HUDEP-2 (cell line): ENCODE data around the gene TMEM205.
"Not testable (repeated sequence)": the region's sequence is repeated elsewhere in the genome, so short reads cannot be mapped to it uniquely, and the experiment has no call there.

Source experiments
- DNase-seq, 76 experiments: peaks; one replicate each; lab custom pipeline; 2025; ENCODE audit not compliant: unreplicated experiment in 76 of 76; lab: John Stamatoyannopoulos, UW

The TMEM205 gene

GRCh38 chr19:11345122-11345803 is 805 bp downstream of the TMEM205 start:
- peak in 1 of 76 experiments; percentile 10 for DNase-seq

GRCh38 chr19:11342429-11342828 is 3.6 kb downstream of the TMEM205 start:
- no peak for DNase-seq

DNA sequence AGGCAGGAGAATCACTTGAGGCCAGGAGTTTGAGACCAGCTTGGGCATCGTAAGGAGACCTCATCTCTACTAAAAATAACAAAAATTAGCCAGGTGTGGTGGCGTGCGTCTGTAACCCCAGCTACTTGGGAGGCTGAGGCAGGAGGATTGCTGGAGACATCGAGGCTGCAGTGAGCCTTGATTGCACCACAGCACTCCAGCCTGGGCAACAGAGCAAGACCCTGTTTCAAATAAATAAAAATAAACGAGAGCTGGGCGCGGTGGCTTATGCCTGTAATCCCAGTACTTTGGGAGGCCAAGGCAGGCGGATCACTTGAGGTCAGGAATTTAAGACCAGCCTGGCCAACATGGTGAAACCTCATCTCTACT is 6.0 kb downstream of the TMEM205 start:
- DNase-seq: not testable (repeated sequence)

GRCh38 chr19:11339254-11340098 is 6.6 kb downstream of the TMEM205 start, which contains the start of gene RAB3D:
Gene RAB3D (minus strand): TSS chr19:11339657. CDS start chr19:11337399, 2,258 bp downstream.
- peak in 73 of 76 experiments; percentile 25 to 95 (median 82) for DNase-seq

DNA sequence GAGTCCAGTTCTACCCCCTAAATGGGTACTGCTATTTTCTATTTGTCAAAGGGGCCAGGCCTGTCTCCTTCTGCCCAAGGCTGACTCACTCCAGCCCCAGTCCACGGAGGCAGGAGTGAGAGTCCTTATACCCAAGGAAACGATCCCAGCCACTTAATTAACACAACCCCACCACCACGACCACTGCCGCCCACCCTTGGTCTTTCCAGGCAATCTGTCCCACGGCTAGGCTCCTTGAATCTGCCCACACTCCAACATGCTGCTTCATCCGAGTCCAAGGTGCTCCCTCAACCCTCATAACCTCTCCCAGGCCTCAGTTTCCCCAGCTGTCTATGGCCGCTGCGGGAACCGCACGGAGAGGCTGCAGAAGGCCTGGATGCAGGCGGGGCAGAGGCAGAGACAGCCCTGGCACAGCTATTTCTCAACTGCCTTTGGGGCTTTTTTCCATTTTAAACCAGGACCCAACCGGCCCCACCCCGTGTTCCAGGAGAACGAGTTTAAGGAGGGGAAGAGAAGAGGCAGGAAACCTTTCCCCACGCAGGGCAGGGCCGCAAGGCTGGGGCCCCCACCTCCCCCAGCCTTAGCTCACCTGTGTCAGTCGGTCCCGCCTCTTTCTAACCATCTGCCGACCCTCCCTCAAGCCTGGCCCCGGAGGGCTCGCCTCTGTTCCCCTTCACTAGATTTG is 7.4 kb downstream of the TMEM205 start:
- peak in 1 of 76 experiments; percentile 8 for DNase-seq

GRCh38 chr19:11338121-11338520 is 7.9 kb downstream of the TMEM205 start:
- no peak for DNase-seq

DNA sequence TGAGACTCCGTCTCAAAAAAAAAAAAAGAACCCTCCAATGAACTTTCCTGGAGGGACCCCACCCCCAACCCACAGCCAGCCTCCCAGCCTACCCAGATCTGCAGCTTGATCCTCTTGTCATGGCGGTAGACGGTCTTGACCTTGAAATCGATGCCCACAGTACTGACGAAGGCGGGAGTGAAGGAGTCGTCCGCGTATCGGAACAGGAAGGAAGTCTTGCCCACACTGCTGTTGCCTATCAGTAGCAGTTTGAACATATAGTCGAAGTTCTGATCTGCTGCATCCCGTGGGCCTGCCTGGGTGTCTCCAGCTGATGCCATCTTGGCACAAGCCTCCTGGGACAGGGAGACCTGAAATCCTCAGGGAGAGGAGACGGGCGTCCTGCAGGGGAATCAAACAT is 9.0 kb downstream of the TMEM205 start:
- no peak for DNase-seq

- no peak for DNase-seq
Observed at GRCh38 chr19:11335449-11336146, 10.5 kb downstream of the TMEM205 start.

DNA sequence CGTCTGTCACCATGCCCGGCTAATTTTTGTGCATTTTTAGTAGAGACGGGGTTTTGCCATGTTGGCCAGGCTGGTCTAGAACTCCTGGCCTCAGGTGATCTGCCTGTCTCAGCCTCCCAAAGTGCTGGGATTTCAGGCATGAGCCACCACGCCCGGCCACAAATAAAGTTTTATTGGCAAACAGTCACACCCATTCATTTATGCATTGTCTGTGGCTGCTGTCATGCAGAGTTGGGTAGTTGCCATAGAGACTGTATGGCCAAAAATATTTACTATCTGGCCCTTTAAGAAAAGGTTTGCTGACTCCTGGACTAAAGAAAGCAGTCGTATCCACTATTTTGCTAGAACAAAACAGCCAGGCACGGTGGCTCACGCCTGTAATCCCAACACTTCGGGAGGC is 12.2 kb downstream of the TMEM205 start:
- DNase-seq: not testable (repeated sequence)

DNA sequence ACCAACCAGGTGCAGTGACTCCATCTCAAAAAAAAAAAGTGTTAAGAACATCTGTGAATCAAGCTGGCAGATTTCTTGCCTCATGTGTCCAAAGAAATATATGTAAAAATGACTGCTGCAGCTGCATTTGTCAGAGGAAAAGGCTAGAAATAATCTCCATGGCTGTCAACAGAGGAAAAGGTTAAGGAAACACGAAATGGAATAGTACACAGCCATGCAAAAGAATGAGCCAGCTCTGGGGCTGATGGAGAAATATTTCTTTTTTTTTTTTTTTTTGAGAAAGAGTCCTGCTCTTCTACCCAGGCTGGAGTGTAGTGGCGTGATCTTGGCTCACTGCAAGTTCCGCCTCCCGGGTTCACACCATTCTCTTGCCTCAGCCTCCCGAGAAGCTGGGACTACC is 13.2 kb downstream of the TMEM205 start:
- DNase-seq: no peak

DNA sequence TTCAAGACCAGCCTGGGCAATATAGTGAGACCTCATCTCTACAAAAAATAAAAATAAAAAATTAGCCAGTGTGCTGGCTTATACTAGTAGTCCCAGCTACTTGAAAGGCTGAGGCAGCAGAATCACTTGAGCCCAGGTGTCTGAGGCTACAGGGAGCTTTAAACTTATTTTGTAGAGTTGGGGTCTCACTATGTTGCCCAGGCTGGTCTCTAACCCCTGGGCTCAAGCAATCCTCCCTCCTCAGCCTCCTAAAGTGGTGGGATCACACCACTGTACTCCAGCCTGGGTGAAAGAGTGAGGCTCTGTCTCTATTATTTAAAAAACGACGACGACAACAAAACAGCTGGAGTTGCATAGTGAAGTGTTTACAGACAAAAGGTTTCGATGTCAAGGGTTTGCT is 14.6 kb downstream of the TMEM205 start:
- no peak for DNase-seq

- no peak for DNase-seq
Observed at GRCh38 chr19:11330127-11330526, 15.9 kb downstream of the TMEM205 start.

DNA sequence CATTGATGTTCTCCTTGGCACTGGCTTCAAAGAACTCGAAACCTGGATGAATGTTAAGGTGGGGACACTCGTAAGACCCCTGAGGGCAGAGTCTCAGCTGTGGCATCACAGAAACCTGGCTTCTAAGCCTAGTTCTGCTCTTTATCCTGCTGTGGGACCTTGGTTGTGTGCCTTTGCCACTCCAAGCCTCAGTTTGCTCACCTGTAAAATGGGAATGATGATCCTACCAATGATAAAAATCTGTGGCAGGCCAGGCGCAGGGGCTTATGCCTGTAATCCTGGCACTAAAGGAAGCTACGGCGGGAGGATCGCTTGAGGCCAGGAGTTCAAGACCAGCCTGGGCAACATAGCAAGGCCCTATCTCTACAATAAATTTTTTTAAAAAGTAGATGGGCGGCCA is 20.5 kb downstream of the TMEM205 start:
- DNase-seq: no peak

- no peak for DNase-seq
Observed at GRCh38 chr19:11324748-11325389, 21.2 kb downstream of the TMEM205 start.

DNA sequence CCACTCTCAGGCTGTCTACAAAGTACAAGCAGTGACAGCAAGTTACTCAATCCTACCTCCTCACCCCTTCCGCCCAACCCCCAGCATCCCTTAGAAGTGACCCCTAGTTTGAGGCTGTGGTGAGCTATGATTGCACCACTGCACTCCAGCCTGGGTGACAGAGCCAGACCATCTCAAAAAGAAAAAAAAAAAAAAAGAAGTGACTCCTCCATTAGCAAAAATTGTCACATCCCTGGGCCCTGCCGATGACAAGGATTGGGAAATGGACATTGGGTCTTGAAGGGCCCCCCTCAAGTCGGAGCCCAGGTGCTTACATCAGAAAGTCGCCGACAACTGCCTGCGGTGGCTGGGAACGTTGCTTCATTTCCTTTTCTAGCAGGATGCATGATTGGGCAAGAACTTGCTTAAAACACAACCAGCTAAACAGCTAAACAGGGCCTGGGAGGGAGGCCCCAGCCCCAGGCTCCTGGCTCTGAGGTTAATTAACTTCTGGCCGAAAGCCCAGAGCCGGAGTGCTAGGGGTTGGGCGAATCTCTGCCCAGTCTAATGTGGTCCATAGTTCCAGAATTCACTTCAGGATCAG is 21.9 kb downstream of the TMEM205 start:
- DNase-seq: peak in 4 of 76 experiments; percentile 10 to 30 (median 14)

DNA sequence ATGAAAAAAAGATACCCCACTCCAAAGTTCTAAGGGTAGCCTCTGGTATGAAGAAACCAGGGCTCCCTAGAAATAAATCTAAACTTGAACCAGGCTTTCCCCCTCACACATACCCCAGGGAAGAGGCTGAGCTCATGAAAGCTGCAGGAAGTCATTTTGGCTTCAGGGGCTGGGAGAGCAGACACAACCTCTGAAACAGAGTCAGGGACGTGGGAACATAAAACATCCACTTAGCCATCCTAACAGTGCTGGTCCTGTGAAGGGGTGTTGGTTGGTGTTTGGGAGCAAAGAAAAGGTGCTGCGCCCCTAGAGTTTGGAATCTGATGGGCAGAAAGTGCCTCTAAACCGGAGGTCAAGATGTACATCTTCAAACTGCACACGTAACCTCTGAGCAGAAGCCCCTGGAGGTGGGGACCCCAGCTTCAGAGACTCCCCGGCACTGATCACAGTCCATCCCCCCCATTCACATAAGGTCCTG is 22.4 kb downstream of the TMEM205 start:
- DNase-seq: no peak

GRCh38 chr19:11322269-11323024 is 23.6 kb downstream of the TMEM205 start:
- no peak for DNase-seq

DNA sequence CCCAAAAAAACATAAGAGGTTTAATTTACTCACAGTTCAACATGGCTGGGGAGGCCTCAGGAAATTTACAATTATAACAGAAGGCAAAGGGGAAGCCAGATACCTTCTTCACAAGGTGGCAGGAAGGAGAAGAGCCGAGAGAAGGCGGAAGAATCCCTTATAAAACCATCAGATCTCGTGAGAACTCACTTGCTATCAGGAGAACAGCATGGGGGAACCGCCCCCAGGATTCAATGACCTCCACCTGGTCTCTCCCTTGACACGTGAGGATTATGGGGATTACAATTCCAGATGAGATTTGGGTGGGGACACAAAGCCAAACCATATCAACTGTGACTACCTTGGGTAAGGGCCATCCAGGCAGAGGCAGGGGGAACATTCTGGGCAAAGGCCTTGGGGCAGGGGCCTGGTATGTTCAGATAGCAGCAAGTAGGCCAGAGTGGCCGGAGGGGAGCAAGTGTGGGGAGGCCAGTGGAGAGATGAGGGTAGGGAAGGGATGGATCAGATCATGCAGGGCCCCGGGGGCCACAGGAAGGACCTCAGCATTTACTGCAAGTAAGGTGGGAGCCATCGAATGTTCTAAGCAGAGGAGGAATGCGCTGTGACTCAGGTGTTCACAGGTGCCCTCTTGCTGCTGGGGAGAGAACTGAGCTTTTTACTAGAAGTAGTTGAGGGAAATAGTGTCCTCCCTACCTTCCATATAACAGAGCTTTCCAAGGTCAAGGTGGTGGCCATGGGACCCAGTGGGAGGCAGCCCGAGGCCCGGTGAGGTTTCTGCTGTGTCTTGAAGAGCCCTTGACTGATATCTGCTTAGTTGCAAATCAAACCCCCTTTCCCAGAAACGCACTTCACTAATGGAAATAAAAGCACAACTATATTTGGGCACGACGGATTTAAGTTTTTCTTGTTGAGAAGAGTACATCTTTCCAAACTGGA is 24.6 kb downstream of the TMEM205 start:
- DNase-seq: peak in 1 of 76 experiments; percentile 17
